Bone marrow (tissue), 2 donors: Measurements from ENCODE around the gene RGS3.

Source experiments
- DNase-seq, 2 donors: peaks; one replicate each; lab custom pipeline; 2025; lab: John Stamatoyannopoulos, UW

The RGS3 gene

DNA sequence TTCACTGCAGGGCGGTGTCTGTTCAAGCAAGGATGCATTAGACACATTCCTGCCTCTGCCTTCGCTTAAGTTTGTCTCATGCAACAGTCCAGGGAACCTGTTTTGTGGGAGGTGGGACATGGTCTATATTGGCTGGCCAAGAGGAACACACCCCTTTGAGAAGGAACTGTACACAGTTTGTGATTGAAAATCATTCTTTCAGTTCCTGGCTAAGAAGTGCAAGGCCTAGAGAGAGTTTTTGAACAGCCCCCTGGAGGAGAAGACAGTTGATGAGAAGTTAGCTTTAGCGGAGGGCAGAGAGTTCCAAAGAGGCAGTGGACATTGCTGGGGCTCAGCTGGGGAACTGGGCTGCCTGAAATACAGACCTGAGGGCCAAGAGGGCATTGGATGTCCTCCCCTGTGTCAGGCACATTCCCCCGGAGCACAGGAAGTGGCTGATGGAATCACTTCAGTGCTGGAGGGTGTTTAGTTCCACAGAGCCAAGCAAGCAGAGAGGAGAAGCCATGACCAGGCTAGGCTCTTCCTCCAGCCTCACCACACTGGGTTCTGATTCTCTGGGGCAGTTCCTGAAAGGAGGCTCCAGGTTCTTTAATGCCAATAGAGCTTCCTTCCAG, 66.6 kb downstream of the RGS3 start:
- no peak for DNase-seq

DNA sequence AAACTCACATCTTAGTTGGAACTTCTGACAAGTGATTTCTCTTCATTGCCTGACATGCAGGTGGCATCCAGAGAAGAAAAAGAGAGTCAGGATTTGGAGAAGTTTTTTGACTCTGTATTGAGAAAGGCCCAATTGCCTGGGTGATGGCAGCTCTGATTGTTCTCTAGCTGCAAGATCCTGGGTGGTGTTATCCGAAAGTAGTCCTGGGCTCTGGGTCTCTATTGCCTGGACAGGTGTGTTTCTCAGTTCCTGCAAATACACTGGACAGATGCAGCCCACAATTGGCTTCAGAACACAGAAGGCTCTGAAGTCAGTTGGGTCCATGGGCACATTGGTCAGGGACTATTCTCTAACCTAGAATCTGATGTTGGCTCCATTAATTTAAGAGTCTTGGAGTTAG, 67.4 kb downstream of the RGS3 start:
- DNase-seq: no peak

GRCh38 chr9:113531919-113532808, 68.6 kb downstream of the RGS3 start:
- no peak for DNase-seq

DNA sequence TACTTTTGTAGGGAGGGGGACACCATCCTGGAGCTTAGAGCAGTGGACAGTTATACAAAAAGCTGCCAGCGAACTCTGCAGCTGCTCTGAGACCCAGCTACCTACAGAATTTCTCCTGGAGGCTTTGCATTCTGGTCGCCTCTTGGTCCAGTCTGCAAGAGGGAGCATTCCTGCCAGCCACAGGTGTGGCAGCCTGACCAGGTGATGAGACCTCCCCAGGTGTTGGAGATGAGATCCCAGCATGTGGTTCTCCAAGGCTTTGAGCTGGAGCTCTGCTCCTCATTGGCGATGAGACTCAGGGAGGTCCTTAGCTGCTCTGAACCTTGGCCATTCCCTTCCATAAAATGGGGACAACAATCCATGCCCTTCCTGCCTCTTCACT, 69.3 kb downstream of the RGS3 start:
- DNase-seq: no peak

DNA sequence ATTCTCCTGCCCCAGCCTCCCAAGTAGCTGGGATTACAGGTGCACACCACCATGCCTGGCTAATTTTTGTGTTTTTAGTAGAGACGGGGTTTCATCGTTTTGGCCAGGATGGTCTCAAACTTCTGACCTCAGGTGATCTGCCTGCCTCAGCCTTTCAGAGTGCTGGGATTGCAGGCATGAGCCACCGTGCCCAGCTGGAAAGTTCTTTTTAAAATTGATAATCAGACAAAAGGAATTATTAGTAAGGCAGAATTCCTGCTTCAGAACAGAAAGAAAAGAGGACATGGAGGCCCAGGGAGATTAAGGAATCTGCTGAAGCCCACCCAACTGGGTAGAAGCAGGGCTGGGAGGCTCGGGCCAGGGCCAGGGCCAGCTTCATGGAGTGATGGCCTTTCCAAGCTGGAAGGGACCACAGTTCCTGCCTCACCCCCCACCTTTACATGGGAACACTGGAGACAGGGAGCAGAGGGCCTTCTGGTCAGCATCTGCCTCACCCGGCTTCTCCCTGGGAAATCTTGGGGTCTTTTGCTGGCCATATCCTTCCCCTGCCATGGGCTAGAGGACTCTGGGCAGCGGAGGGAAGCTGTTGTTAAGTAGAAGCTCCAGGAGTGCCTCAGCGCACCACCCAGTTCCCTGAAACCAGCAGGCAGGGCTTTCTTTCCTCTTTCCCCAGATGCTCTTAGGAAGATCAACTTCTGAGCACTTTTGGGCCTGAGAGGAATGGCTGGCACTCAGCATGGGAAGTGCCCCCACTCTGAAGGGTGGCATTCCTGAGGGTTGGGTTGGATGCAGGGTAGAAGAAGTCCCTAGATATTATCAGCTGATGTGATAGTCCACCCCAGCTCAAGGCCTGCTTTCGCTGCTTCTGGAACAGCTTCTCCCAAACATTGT, 70.1 kb downstream of the RGS3 start:
- DNase-seq: no peak

- DNase-seq: no peak
Observed at GRCh38 chr9:113535756-113536155, 72.2 kb downstream of the RGS3 start.

- DNase-seq: no peak
Observed at GRCh38 chr9:113536166-113536482, 72.6 kb downstream of the RGS3 start.

- DNase-seq: no peak
Observed at GRCh38 chr9:113536483-113537228, 73.1 kb downstream of the RGS3 start.

- no peak for DNase-seq
Observed at GRCh38 chr9:113537229-113537810, 73.8 kb downstream of the RGS3 start.

DNA sequence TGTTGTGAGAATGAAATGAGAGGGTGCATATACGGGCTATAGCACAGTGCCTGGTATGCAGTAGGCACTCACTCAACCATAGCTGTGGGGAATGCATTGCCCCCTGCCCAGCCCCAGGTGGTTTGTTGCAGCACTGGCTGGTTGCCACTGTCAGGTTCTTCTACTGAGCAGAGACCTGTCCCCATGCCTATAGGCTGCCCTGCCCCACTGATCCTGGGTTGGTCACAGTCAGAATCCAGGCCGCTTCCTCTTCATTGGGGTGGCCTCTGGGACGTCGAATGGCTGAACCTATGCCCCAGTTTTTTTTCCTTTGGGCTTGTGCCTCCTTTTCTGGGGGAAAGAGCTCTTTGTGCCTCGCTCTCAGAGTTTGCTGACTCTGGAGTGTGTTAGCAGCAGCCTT, 74.6 kb downstream of the RGS3 start:
- no peak for DNase-seq

DNA sequence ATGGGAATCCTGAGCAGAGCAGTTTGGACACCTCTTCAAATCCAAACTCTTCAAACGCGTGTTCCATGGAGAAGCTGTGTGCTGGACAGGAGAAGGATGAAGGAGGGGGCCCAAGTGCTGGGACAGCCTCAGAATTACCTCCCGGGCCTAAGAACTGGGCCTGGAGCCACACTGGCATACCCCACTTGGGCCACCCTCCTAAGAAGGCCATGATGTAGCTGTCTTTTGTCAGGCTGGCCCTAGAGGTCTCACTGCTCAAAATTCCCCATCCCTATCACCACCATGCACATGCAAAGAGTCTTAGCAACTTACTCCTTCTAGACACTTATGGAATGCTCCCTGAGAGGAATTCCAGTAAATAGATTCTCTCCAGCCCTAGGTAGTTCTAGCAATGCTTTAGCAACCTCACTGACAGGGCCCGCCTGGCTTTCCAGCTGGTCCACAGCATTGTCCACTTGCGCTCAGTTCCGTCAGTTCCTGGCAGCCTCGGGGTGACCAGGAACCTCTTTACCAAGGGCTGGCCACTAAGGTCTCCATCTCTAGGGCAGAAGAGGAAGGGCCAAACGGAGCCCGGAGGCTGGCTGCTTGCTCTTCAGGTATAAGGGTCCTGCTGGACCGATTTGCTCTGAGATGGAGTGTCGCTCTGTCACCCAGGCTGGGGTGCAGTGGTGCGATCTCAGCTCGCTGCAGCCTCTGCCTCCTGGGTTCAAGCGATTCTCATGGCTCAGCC, 75.3 kb downstream of the RGS3 start:
- no peak for DNase-seq

DNA sequence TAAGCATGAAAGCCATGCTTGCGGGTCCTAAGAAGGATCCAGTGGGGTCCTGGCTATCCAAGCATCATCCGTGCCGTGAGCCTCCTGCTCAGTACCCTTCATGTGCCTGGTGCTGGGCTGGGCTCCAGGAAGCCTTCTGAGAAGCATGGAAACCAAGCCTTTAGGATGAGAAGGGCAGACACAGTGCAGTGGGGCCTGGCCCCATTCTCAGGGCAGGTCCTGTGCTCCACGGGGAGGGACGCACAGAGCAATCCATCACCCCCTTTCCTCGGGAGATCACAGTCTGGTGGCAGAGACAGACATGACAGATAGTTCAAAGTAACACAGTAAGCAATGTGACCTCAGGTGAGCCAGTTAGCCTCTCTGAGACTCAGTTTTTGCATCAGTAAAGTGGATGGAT, 76.9 kb downstream of the RGS3 start:
- no peak for DNase-seq

DNA sequence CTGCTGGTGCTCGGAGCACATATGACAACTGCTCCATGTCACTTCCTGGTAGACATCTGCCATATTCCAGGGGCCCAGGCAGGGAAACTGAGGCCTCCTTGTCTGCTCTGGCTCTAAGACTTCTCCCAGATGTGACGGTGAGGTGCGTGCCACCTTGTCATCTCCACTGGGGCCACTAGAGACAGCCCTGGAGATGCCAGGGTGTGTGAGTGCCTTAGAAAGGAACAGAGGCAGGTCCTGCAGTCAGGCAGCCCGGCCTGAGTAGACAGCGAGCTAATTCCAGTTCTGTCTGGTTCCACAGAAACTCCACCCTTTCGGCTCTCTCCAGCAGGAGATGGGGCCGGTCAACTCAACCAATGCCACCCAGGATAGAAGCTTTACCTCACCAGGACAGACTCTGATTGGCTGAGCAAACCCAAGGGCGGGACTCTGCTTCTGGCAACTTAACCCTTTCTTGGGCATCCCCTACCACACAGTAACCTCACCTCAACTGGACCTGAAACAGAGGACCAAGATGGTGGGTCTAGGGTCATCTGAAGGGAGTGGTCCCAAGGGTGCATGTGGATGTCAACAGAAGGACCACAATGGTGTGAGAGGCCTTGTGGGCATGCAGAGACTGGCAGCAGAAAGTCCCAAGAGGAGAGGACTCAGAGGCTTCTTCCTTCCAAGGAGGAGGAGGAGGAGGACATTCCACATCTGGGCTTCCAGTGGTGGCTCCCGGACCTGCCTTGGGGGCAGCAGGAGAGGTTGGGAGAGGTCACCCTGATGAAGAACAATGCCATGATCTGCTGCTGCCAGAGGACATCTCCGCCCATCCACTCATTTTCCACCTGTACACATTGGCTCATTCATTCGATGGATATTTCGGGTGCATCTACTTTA, 77.7 kb downstream of the RGS3 start:
- no peak for DNase-seq

GRCh38 chr9:113542006-113542405, 78.5 kb downstream of the RGS3 start:
- no peak for DNase-seq

DNA sequence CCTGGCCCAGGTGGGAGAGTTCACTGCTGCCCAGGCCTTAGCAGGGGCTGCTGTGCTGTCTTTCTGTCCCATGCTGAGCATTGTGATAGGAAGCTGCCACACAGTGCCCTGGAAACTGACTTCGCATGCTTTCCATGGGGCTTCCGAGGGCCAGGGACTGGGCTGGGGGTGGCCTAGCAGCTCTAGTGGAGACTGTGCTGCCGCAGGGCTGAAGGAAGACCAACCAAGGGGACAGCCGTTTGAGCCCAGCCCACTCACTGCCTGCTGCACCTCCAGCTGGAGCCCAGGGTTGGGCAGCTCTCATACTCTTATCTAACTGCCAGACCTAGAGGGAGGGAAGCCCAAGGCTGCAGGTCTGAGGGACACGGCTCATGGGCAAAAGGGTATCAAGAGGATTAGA, 79.2 kb downstream of the RGS3 start:
- DNase-seq: no peak

- DNase-seq: no peak
Observed at GRCh38 chr9:113543296-113543981, 79.9 kb downstream of the RGS3 start.

GRCh38 chr9:113543982-113544303, 80.4 kb downstream of the RGS3 start:
- DNase-seq: no peak

GRCh38 chr9:113545068-113545467, 81.5 kb downstream of the RGS3 start:
- no peak for DNase-seq

- no peak for DNase-seq
Observed at GRCh38 chr9:113546566-113546965, 83.0 kb downstream of the RGS3 start.

GRCh38 chr9:113547501-113547900, 84.0 kb downstream of the RGS3 start:
- DNase-seq: no peak
